HepG2 (cell line): ENCODE measurements around the gene NGDN. TPM values are rescaled to one million over a fixed set of nuclear protein-coding genes. Genes with fewer than 3 reads are reported as not detected.
A peak's percentile ranks its signal among the peaks of the same experiment; 100 is the strongest.
"Not testable (repeated sequence)": the region's sequence is repeated elsewhere in the genome, so short reads cannot be mapped to it uniquely, and the experiment has no call there.

ENCODE experiments used
- ATAC-seq: fragments of 200-7000 bp; cut with Tn5 transposase; 3 replicates; pipeline ENCODE4 v1.9.1; 2020; ENCODE audit warnings: mild to moderate bottlenecking, moderate library complexity
- BruUV-seq: library from RNA; stranded (reverse); fragments of 400-500 nt; replicated peaks from 2 replicates; lab custom pipeline; 2021; lab: Mats Ljungman, UMichigan
- CTCF ChIA-PET: fragments of 300-600 bp; formaldehyde crosslinking; extraction: SDS; loops from one replicate; lab custom pipeline; 2021; ENCODE audit warnings: low total read pairs, inconsistent platforms, low intra/inter-chr PET ratio; lab: Yijun Ruan, JAX
- POLR2A ChIA-PET: fragments of 350-600 bp; sonication (Branson Sonifier 250); formaldehyde crosslinking; loops from one replicate; lab custom pipeline; 2020; ENCODE audit warnings: antibody characterized with exemption, inconsistent platforms; lab: Yijun Ruan, JAX
- DNase-seq: peaks from one replicate; pipeline ENCODE4 v3.0.0-alpha.2; 2015; ENCODE audit warnings: low spot score
- FAIRE-seq: peaks from 3 replicates; lab custom pipeline; 2011; peaks lifted over from hg19 to GRCh38; lab: Jason Lieb, UNC
- H2AFZ ChIP-seq: one replicate; pipeline ENCODE4 v1.6.1; 2011; ENCODE audit warnings: low read length, inconsistent platforms
- H3K27ac ChIP-seq: fragments of 300-600 bp; 3 replicates; pipeline ENCODE4 v1.8.0; 2011; ENCODE audit warnings: mixed run types, mild to moderate bottlenecking, mixed read lengths, low read length, inconsistent platforms; ENCODE audit not compliant: insufficient read depth; ENCODE audit errors: extremely low read length
- H3K27me3 ChIP-seq, 2 experiments: fragments of 200-600 bp in 1 of 2; 2 replicates in 1 of 2; 3 replicates in 1 of 2; pipeline versions ENCODE4 v1.6.0 to v1.8.0; 2011; ENCODE audit warnings: low read length in 2 of 2, mild to moderate bottlenecking in 2 of 2, moderate library complexity in 2 of 2, inconsistent platforms in 1 of 2; ENCODE audit not compliant: insufficient read depth in 2 of 2, control insufficient read depth in 1 of 2
- H3K36me3 ChIP-seq, 2 experiments: fragments of 200-600 bp in 1 of 2; replicated peaks in 1 of 2; 2 replicates in 1 of 2; 3 replicates in 1 of 2; pipeline versions ENCODE4 v1.5.1 to v1.8.0; 2011; ENCODE audit warnings: low read length in 2 of 2, inconsistent platforms in 1 of 2; ENCODE audit not compliant: insufficient read depth in 2 of 2, control insufficient read depth in 1 of 2
- H3K4me1 ChIP-seq: 2 replicates; pipeline ENCODE4 v1.5.1; 2012; ENCODE audit warnings: low read length, inconsistent platforms; ENCODE audit not compliant: insufficient read depth
- H3K4me2 ChIP-seq: 2 replicates; pipeline ENCODE4 v1.6.0; 2011; ENCODE audit warnings: low read depth, low read length, inconsistent platforms
- H3K4me3 ChIP-seq, 3 experiments: fragments of 200-600 bp in 1 of 3; sonication (generic), shearing (Covaris generic) in 1 of 3; replicated peaks in 1 of 3; 2 replicates each; pipeline ENCODE4 v1.5.1; 2011 to 2016; ENCODE audit warnings: low read length in 3 of 3, inconsistent platforms in 2 of 3, low read depth in 2 of 3, mild to moderate bottlenecking in 2 of 3, control low read depth in 1 of 3, mixed read lengths in 1 of 3; ENCODE audit not compliant: insufficient read depth in 1 of 3
- H3K79me2 ChIP-seq: one replicate; pipeline ENCODE4 v1.6.1; 2011; ENCODE audit warnings: low read length, inconsistent platforms; ENCODE audit not compliant: insufficient read depth
- H3K9ac ChIP-seq: 2 replicates; pipeline ENCODE4 v1.6.0; 2011; ENCODE audit warnings: mild to moderate bottlenecking, low read depth, low read length, inconsistent platforms; ENCODE audit not compliant: insufficient read depth
- H3K9me3 ChIP-seq: 2 replicates; pipeline ENCODE4 v1.5.1; 2012; ENCODE audit warnings: mild to moderate bottlenecking, low read length
- H4K20me1 ChIP-seq: 2 replicates; pipeline ENCODE4 v1.6.0; 2011; ENCODE audit warnings: inconsistent platforms, mild to moderate bottlenecking, low read length, moderate library complexity; ENCODE audit not compliant: insufficient read depth
- ATF5 ChIP-seq: sonication (generic); formaldehyde crosslinking; IDR thresholded peaks from 2 replicates; pipeline ENCODE4 v1.4.0; 2020; ENCODE audit warnings: mild to moderate bottlenecking, low read depth, missing genetic modification reagents
- CTCF ChIP-seq: sonication (generic); formaldehyde crosslinking; IDR thresholded peaks from 2 replicates; pipeline ENCODE4 v1.5.0; 2020; ENCODE audit warnings: mild to moderate bottlenecking, missing genetic modification reagents, moderate library complexity
- NFIB ChIP-seq: sonication (generic); formaldehyde crosslinking; IDR thresholded peaks from 2 replicates; pipeline ENCODE4 v1.9.0; 2021; ENCODE audit warnings: missing genetic modification reagents, mild to moderate bottlenecking, borderline replicate concordance
- SP140L ChIP-seq: sonication (generic); formaldehyde crosslinking; IDR thresholded peaks from 2 replicates; pipeline ENCODE4 v1.4.0; 2020; ENCODE audit warnings: missing genetic modification reagents, borderline replicate concordance
- SYNCRIP ChIP-seq: fragments of 200-400 bp; formaldehyde crosslinking; IDR thresholded peaks from 2 replicates; pipeline ENCODE4 v1.6.1; 2018; ENCODE audit warnings: mild to moderate bottlenecking, low read depth, low read length; ENCODE audit not compliant: insufficient read depth
- WGBS: methylation state at CpG from one replicate; pipeline ENCODE4 v1.1.6; 2017; ENCODE audit warnings: low lambda C conversion rate; 5-methylcytosine and 5-hydroxymethylcytosine counted together
- in situ Hi-C: cut with HindIII; loops from 2 replicates; pipeline ENCODE4 v1.10.0; 2017; ENCODE audit warnings: low pct_unique_long_range_greater_than_20kb; ENCODE audit not compliant: extremely low pct_ligation_motif_present
- intact Hi-C: fragments of 100-400 bp; cut with micrococcal nuclease; formaldehyde crosslinking; loops from one replicate; pipeline ENCODE4 v1.10.0; 2022; ENCODE audit not compliant: unreplicated experiment
- polyA plus RNA-seq, 8 experiments: library from polyadenylated mRNA; depleted of rRNA in 3 of 8; stranded (reverse) in 7 of 8; unstranded in 1 of 8; fragments of >200 nt; fragmentation: Illumina TruSeq in 4 of 8; extraction: Trizol in 4 of 8; gene quantifications; 2 replicates each; pipeline versions ENCODE4 v1.2.1 to v1.2.3, GENCODE V29; 2011 to 2016; ENCODE audit warnings: low read depth in 4 of 8, missing spikeins in 1 of 8, mixed read lengths in 1 of 8; ENCODE audit not compliant: insufficient read depth in 1 of 8
- total RNA-seq, 5 experiments: library from RNA; depleted of rRNA; stranded (reverse); fragments of >200 nt; fragmentation: Illumina TruSeq; extraction: Trizol; gene quantifications; 2 replicates each; pipeline ENCODE4 v1.2.3, GENCODE V29; 2016; ENCODE audit warnings: low read depth in 1 of 5

NGDN gene
- total and polyA plus RNA-seq, 2 of the 13 experiments (the other 11 are each of a cell fraction or from before 2014, with no cell fraction given): 154 to 216 TPM

- Histone ChIP-seq H3K4me2 (no peak overlapping the region), H3K4me3 (no peak overlapping the region), H3K9me3 (no peaks in the 10 kb centered on the region), H3K36me3 (no peaks in the 10 kb centered on the region)
- intact Hi-C loops: no loop called here
- 12% methylated on average over 10 of the region's 10 CpGs for WGBS
- BruUV-seq: no TSS peak
- POLR2A ChIA-PET: no interaction called here
- FAIRE-seq: no peak
- TF ChIP-seq ATF5 (CRISPR knock-in tag) (no peak), CTCF (CRISPR knock-in tag) (no peak), NFIB (CRISPR knock-in tag) (0 out of 2 replicates have a peak, but pooled peaks have one; percentile 61), SP140L (CRISPR knock-in tag) (no peak), SYNCRIP (no peak)
- TF ChIP-seq, all 625 proteins: peak for 1
- no peak overlapping the region for H3K9ac ChIP-seq
- CTCF ChIA-PET: no interaction called here
- H4K20me1 ChIP-seq: no peaks in the 10 kb centered on the region
- DNase-seq (no peak), ATAC-seq (no peak)
- H2AFZ ChIP-seq: no peak overlapping the region
- H3K27ac ChIP-seq: no peak overlapping the region
- in situ Hi-C loops: no loop called here
- peaks cover 0 to 43% of the 10 kb centered on the region in 2 experiments; a peak in 4 of 5 replicates for H3K27me3 ChIP-seq
- H3K4me1 ChIP-seq: no peaks in the 10 kb centered on the region
- no peaks in the 10 kb centered on the region for H3K79me2 ChIP-seq
Observed at GRCh38 chr14:23425169-23425568, 44.3 kb upstream of the NGDN start.

- H2AFZ ChIP-seq, H3K36me3 ChIP-seq, in situ Hi-C loops, H3K9ac ChIP-seq, H3K4me3 ChIP-seq, POLR2A ChIA-PET, H3K9me3 ChIP-seq, H3K27ac ChIP-seq, BruUV-seq, H3K4me2 ChIP-seq, ATAC-seq, H3K4me1 ChIP-seq, FAIRE-seq, intact Hi-C loops, H3K79me2 ChIP-seq, CTCF ChIA-PET, DNase-seq, H4K20me1 ChIP-seq: not testable (repeated sequence)
- H3K27me3 ChIP-seq: peaks cover 0 to 41% of the 10 kb centered on the region in 2 experiments; a peak in 4 of 5 replicates
- 50% methylated on average over 6 of the region's 6 CpGs for WGBS
Observed at GRCh38 chr14:23425798-23426197, 43.7 kb upstream of the NGDN start.
